Colon (tissue), 2 donors: ENCODE data around the gene ATRNL1.
A peak's percentile ranks its signal among the peaks of the same experiment; 100 is the strongest.
"Not testable (repeated sequence)": the region's sequence is repeated elsewhere in the genome, so short reads cannot be mapped to it uniquely, and the experiment has no call there.

Experiments
- FAIRE-seq: peaks from 2 replicates; lab custom pipeline; 2012; peaks lifted over from hg19 to GRCh38; lab: Jason Lieb, UNC
- donor health status: control.
- donor health status: control.

The ATRNL1 gene

DNA sequence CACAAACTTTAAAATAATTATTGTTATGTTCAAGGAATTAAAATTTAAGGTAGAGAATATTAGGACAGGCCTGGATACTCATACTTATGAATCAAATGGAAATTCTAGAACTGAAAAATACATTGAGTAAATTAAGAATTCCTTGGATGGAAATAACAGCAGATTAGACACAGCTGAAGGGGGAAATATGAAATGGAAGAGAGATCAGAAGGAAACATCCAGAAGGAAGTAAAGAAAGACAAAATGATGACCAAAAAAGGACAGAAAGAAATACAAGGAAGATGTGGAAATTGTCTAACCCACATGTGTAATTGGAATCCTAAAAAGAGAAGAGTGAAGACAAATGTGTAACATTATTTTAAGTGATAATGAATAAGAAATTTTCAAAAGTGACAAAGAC, 128.9 kb downstream of the ATRNL1 start:
- no peak for FAIRE-seq

DNA sequence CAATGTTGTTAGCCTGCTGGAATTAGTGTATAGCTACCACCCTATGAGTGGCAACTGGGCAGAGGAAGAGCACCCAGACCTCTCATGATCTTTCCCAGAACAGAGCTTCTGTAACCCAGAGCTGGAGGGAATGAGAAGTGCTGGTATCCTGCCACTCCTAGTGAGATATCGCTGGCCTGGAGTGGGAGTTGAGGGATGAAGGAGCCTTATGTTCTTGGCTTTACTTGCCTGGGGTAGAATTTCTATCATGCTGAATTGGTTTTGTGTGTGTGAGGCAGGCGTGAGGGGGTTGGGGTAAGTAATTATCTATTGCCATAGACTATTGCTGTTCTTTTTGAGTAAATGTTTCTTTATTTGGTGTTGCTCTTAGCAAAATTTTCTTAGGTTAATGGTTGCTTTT, 146.6 kb downstream of the ATRNL1 start:
- no peak for FAIRE-seq

DNA sequence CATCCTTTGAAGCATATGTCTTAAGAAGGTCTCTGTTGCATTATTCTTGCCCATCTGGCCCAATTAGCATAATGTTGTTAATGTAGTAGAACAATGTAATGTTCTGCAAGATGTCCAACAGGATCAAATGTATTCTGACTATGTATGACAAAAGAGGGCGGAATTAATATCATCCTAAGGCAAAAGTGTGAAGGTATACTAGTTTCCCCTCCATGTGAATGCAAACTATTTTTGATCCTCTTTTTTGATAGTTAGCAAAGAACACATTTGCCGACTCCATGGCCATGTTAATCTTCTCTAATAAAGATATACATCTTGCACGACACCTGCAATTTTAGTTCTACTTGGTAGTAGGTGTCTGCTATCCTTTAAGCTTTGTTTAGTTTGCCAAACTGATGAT, 157.6 kb downstream of the ATRNL1 start:
- no peak for FAIRE-seq

DNA sequence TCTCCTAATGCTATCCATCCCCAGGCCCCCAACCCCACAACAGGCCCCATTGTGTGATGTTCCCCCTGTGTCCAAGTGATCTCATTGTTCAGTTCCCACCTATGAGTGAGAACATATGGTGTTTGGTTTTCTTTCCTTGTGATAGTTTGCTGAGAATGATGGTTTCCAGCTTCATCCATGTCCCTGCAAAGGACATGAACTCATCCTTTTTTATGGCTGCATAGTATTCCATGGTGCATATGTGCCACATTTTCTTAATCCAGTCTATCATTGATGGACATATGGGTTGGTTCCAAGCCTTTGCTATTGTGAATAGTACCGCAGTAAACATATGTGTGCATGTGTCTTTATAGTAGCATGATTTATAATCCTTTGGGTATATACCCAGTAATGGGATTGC, 160.6 kb downstream of the ATRNL1 start:
- not testable (repeated sequence) for FAIRE-seq

DNA sequence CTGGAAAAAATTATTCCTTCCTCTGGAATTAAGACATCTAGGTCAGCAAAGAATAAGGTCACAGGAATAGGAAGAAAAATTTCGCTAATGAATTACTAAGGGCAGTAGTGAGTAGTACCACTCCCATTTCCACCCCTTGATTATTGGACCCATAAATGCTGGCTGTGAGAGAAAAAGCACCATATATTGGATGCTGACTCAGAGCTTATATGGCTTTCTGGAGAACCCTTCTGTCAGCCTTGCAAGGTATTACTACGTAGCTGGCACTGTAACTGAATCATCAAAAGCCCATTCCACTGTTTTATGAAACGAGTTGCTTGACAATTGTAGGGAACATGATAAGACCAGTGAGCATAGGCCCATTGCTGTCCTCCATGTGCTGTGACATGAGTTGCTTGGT, 179.3 kb downstream of the ATRNL1 start:
- FAIRE-seq = no peak

GRCh38 chr10:115278294-115278693, 185.1 kb downstream of the ATRNL1 start:
- FAIRE-seq = no peak

- FAIRE-seq = no peak
Observed at GRCh38 chr10:115295213-115295805, 202.1 kb downstream of the ATRNL1 start.

DNA sequence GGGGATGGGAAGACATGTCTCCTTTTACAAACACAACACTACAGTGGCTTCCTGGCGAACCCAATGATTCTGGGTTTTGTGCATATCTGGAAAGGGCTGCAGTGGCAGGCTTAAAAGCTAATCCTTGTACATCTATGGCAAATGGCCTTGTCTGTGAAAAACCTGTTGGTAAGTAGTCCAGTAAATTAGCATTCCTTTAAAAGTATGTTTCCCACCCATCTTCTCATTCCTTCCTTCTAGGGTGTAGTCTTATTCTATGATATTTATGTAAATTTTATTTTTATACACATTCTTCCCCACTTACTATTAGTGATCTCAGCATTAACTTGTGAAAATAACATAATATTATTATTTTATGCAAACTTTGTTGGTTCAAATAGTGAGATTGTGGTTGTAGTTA, 206.9 kb downstream of the ATRNL1 start:
- no peak for FAIRE-seq

DNA sequence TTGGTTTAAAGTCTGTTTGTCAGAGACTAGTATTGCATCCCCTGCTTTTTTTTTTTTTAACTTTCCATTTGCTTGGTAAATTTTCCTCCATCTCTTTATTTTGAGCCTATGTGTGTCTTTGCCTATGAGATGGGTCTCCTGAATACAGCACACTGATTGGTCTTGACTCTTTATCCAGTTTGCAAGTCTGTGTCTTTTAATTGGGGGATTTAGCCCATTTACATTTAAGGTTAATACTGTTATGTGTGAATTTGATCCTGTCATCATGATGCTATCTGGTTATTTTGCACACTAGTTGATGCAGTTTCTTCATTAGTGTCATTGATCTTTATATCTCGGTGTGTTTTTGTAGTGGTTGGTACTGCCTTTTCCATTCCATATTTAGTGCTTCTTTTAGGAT, 226.5 kb downstream of the ATRNL1 start:
- FAIRE-seq = not testable (repeated sequence)

DNA sequence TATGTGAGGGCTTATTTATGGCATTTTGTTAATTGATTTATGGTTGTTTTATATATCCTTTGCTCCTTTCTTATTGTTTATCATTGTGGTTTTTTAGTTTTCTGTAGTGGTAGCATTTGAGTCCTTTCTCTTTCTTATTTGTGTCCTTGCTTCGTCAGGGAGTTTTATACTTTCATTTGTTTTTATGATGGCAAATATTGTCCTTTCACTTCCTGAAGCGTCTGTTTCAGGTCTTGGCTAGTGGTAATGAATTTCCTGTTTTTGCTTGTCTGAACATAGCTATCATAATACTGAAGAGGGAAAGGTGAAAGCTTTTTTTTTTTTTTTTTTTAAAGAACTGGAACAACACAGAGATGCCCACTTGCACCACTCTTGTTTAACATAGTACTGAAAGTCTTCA, 228.2 kb downstream of the ATRNL1 start:
- FAIRE-seq = peak; percentile 5

GRCh38 chr10:115328331-115328730, 235.2 kb downstream of the ATRNL1 start:
- no peak for FAIRE-seq

DNA sequence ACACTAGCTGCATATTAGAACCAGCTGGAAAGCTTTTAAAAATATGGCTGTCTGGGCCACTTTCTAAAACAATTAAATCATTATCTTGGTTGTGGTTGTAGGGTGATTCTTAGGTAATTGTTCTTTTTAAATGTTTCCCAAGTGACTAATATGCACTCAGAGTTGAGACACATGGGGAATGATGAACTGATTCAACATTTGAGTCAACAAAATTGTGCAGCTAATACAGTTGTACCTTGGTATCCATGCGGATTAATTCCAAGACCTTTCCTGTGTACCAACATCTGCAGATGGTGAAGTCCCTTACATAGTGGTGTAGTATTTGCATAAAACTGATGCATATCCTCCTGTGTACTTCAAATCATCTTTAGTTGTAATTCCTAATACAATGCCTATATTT, 242.2 kb downstream of the ATRNL1 start:
- FAIRE-seq = no peak

- no peak for FAIRE-seq
Observed at GRCh38 chr10:115355162-115355760, 262.1 kb downstream of the ATRNL1 start.

GRCh38 chr10:115367920-115368319, 274.8 kb downstream of the ATRNL1 start:
- FAIRE-seq = not testable (repeated sequence)

- no peak for FAIRE-seq
Observed at GRCh38 chr10:115379064-115379463, 285.9 kb downstream of the ATRNL1 start.

GRCh38 chr10:115384665-115385064, 291.5 kb downstream of the ATRNL1 start:
- no peak for FAIRE-seq

DNA sequence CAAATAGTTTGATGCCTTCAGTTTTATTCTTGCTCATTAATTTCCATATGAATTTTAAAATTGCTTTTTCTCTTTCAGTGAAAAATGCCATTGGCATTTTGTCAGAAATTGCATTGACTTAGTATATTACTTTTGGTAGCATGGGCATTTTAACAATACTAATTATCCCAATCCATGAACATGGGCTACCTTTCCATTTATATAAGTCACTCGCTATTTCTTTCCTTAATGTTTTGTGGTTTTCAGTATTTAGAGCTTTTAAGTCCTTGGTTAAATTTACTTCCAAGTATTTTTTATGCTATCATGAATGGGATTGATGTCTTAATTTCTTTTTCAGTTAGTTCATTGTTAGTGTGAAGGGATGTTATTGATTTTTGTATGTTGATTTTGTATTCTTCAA, 297.4 kb downstream of the ATRNL1 start:
- no peak for FAIRE-seq

GRCh38 chr10:115398026-115398425, 304.9 kb downstream of the ATRNL1 start:
- no peak for FAIRE-seq

DNA sequence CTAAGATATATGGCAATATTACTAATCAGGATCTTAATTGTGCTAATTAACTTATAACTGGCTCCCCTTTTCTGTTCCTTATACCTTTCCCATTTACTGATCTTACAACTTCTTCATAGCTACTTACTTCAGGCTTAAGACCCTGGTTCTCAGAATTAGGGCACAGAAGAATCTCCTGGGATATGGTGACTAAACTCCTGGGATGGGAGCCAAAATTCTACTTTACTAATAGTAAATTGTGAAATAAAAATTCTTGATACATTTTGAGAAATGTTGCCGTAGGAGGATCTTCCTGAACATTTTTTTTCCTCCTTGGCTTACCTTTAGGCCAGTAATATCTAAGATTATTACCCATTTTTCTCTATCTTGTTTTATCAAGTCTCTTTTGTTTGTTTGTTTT, 309.5 kb downstream of the ATRNL1 start:
- FAIRE-seq = no peak

DNA sequence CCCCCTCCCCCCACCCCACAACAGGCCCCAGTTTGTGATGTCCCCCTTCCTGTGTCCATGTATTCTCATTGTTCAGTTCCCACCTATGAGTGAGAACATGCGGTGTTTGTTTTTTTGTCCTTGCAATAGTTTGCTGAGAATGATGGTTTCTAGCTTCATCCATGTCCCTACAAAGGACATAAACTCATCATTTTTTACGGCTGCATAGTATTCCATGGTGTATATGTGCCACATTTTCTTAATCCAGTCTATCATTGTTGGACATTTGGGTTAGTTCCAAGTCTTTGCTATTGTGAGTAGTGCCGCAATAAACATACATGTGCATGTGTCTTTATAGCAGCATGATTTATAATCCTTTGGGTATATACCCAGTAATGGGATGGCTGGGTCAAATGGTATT, 312.7 kb downstream of the ATRNL1 start:
- FAIRE-seq = not testable (repeated sequence)

GRCh38 chr10:115409347-115409746, 316.2 kb downstream of the ATRNL1 start:
- no peak for FAIRE-seq

DNA sequence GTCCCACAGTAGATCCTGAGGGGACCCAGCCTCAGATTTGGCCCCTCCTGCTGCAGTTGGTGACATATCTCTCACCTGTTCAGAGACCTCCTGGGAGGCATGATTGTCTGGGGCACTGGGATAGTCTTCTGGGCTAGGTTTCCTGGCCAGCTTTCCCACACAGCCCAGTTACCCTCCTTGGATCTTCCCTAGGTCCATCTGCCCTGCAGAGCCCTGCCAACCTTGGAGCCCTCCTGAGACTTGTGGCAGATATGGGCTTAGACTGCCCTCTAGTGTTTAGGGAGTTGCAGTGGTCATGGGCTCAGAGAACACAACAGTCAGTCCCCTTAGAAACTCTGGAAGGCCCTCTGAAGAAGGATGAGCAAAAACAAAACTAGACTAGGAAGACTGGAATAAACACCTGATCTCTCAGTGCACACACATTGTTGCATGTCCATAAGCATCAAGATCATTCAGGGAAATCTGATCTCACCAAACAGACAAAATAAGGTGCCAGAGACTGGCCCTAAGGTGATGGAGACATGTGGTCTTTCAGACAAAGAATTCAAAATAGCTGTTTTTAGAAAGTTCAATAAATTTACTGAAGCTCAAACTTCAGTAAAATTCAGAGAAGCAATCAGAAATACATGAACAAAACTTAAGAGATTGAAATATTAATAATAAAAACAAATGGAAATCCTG, 324.6 kb downstream of the ATRNL1 start:
- FAIRE-seq = no peak

GRCh38 chr10:115422624-115423023, 329.5 kb downstream of the ATRNL1 start:
- no peak for FAIRE-seq

DNA sequence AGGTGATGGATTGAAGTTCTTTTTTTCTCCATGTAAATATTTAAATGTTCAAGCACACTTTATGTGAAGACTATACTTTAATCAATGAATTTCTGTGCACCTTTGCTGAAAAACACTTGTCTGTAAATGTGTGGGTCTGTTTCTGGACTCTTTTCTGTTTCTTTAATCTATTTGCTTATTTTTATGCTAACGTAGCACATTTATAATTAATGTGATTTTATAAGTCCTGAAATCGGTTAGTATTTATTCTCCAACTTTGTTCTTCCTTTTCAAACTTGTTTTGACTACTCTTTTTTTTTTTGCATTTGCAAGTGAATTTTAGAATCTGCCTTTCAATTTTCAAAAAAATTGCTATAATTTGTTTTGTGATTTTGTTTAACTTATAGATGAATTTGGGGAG, 334.4 kb downstream of the ATRNL1 start:
- FAIRE-seq = peak; percentile 10
